IMR-90 (cell line): ENCODE results near the gene ARID4B. TPM values are rescaled to one million over a fixed set of nuclear protein-coding genes. Genes with fewer than 3 reads are reported as not detected.

Experiments used
- ATAC-seq: fragments of 200-7000 bp; cut with Tn5 transposase; 2 replicates; pipeline ENCODE4 v1.9.1; 2020; ENCODE audit warnings: low read depth, mild to moderate bottlenecking, moderate library complexity
- BruUV-seq: library from RNA; stranded (reverse); fragments of 400-500 nt; replicated peaks from 2 replicates; lab custom pipeline; 2021; lab: Mats Ljungman, UMichigan
- CTCF ChIA-PET: fragments of 300-600 bp; formaldehyde crosslinking; extraction: SDS; loops from one replicate; lab custom pipeline; 2021; ENCODE audit warnings: antibody characterized with exemption; lab: Yijun Ruan, JAX
- POLR2A ChIA-PET: fragments of 300-600 bp; sonication (Branson Sonifier 250); formaldehyde crosslinking; loops from one replicate; lab custom pipeline; 2022; ENCODE audit warnings: antibody characterized with exemption; ENCODE audit not compliant: unreplicated experiment; lab: Charles Lee
- DNase-seq: peaks from one replicate; pipeline ENCODE4 v3.0.0; 2013
- H2AFZ ChIP-seq: replicated peaks from 2 replicates; pipeline ENCODE3; 2013; ENCODE audit warnings: low read length, mild to moderate bottlenecking; ENCODE audit not compliant: poor library complexity
- H2AK5ac ChIP-seq: 2 replicates; pipeline ENCODE4 v1.6.1; 2013; ENCODE audit warnings: low read depth, low read length, inconsistent platforms
- H2AK9ac ChIP-seq: replicated peaks from 2 replicates; pipeline ENCODE3; 2013; ENCODE audit warnings: mild to moderate bottlenecking, low read depth, low read length, moderate library complexity; ENCODE audit not compliant: poor library complexity
- H2BK120ac ChIP-seq: 2 replicates; pipeline ENCODE4 v1.6.1; 2013; ENCODE audit warnings: low read depth, low read length, inconsistent platforms
- H2BK15ac ChIP-seq: 3 replicates; pipeline ENCODE4 v1.6.1; 2013; ENCODE audit warnings: low read depth, low read length, inconsistent platforms
- H2BK20ac ChIP-seq: 2 replicates; pipeline ENCODE4 v1.6.1; 2013; ENCODE audit warnings: low read depth, mild to moderate bottlenecking, inconsistent platforms, low read length, moderate library complexity
- H2BK5ac ChIP-seq: 2 replicates; pipeline ENCODE4 v1.6.1; 2013; ENCODE audit warnings: mild to moderate bottlenecking, low read depth, low read length, inconsistent platforms; ENCODE audit not compliant: poor library complexity, severe bottlenecking
- H3K14ac ChIP-seq: replicated peaks from 2 replicates; pipeline ENCODE4 v1.6.1; 2013; ENCODE audit warnings: low read depth, low read length, inconsistent platforms
- H3K18ac ChIP-seq: 2 replicates; pipeline ENCODE4 v1.6.1; 2013; ENCODE audit warnings: low read depth, low read length, control low read depth
- H3K23ac ChIP-seq: 2 replicates; pipeline ENCODE4 v1.6.1; 2013; ENCODE audit warnings: low read depth, low read length, inconsistent platforms
- H3K27ac ChIP-seq: 2 replicates; pipeline ENCODE4 v1.5.1; 2013; ENCODE audit warnings: mild to moderate bottlenecking, control low read depth, low read length; ENCODE audit not compliant: insufficient read depth
- H3K27me3 ChIP-seq: 2 replicates; pipeline ENCODE4 v1.6.1; 2013; ENCODE audit warnings: low read length; ENCODE audit not compliant: control insufficient read depth, insufficient read depth
- H3K36me3 ChIP-seq: 2 replicates; pipeline ENCODE4 v1.6.1; 2013; ENCODE audit warnings: low read length, mixed read lengths; ENCODE audit not compliant: control insufficient read depth, insufficient read depth
- H3K4ac ChIP-seq: 2 replicates; pipeline ENCODE4 v1.6.1; 2013; ENCODE audit warnings: low read depth, low read length, inconsistent platforms
- H3K4me1 ChIP-seq: 2 replicates; pipeline ENCODE4 v1.6.1; 2013; ENCODE audit warnings: low read length, mixed read lengths; ENCODE audit not compliant: control insufficient read depth, insufficient read depth
- H3K4me2 ChIP-seq: 2 replicates; pipeline ENCODE4 v1.6.1; 2013; ENCODE audit warnings: low read depth, mild to moderate bottlenecking, control low read depth, low read length, moderate library complexity
- H3K4me3 ChIP-seq: 2 replicates; pipeline ENCODE4 v1.5.1; 2013; ENCODE audit warnings: low read depth, mild to moderate bottlenecking, control low read depth, low read length, moderate library complexity; ENCODE audit not compliant: insufficient read depth
- H3K56ac ChIP-seq: 2 replicates; pipeline ENCODE4 v1.6.1; 2013; ENCODE audit warnings: low read length, inconsistent platforms; ENCODE audit not compliant: insufficient read depth; ENCODE audit errors: extremely low read depth
- H3K79me1 ChIP-seq, 2 experiments: 2 replicates each; pipeline ENCODE4 v1.6.1; 2013; ENCODE audit warnings: low read length in 2 of 2, inconsistent platforms in 1 of 2, low read depth in 1 of 2
- H3K9ac ChIP-seq: 2 replicates; pipeline ENCODE4 v1.6.1; 2013; ENCODE audit warnings: low read depth, low read length, control low read depth
- H3K9me1 ChIP-seq: 2 replicates; pipeline ENCODE4 v1.6.1; 2013; ENCODE audit warnings: low read length, inconsistent platforms; ENCODE audit not compliant: insufficient read depth
- H3K9me3 ChIP-seq: 2 replicates; pipeline ENCODE4 v1.6.1; 2013; ENCODE audit warnings: low read length; ENCODE audit not compliant: control insufficient read depth, insufficient read depth
- H4K20me1 ChIP-seq: 2 replicates; pipeline ENCODE4 v1.6.1; 2013; ENCODE audit warnings: low read length, inconsistent platforms; ENCODE audit not compliant: insufficient read depth
- H4K5ac ChIP-seq: 2 replicates; pipeline ENCODE4 v1.6.1; 2013; ENCODE audit warnings: mild to moderate bottlenecking, low read depth, low read length, control low read depth
- H4K8ac ChIP-seq, 2 experiments: 2 replicates each; pipeline ENCODE4 v1.6.1; 2013; ENCODE audit warnings: low read depth in 2 of 2, low read length in 2 of 2, control low read depth in 1 of 2, inconsistent platforms in 1 of 2
- H4K91ac ChIP-seq: 2 replicates; pipeline ENCODE4 v1.6.1; 2013; ENCODE audit warnings: low read depth, low read length, inconsistent platforms; ENCODE audit not compliant: insufficient read depth
- CHD1 ChIP-seq: IDR thresholded peaks from 2 replicates; pipeline ENCODE4 v1.6.1; 2012; ENCODE audit warnings: low read depth, low read length, improper control_type of control experiment
- CTCF ChIP-seq: conservative IDR thresholded peaks from 2 replicates; pipeline ENCODE4 v1.5.1; 2012; ENCODE audit warnings: mild to moderate bottlenecking, low read depth, low read length, improper control_type of control experiment
- FOS ChIP-seq: fragments of 150-350 bp; IDR thresholded peaks from 2 replicates; pipeline ENCODE4 v1.6.1; 2016; ENCODE audit warnings: low read depth, low read length
- MAFK ChIP-seq: IDR thresholded peaks from 2 replicates; pipeline ENCODE4 v1.6.1; 2012; ENCODE audit warnings: low read depth, low read length, improper control_type of control experiment
- MAZ ChIP-seq: IDR thresholded peaks from 2 replicates; pipeline ENCODE4 v1.6.1; 2012; ENCODE audit warnings: low read depth, mild to moderate bottlenecking, low read length, improper control_type of control experiment, moderate library complexity, borderline replicate concordance
- MXI1 ChIP-seq: IDR thresholded peaks from 2 replicates; pipeline ENCODE4 v1.6.1; 2012; ENCODE audit warnings: low read depth, mild to moderate bottlenecking, low read length, moderate library complexity, borderline replicate concordance
- RCOR1 ChIP-seq: IDR thresholded peaks from 2 replicates; pipeline ENCODE4 v1.6.1; 2012; ENCODE audit warnings: mild to moderate bottlenecking, low read length, improper control_type of control experiment; ENCODE audit not compliant: insufficient replicate concordance
- WGBS, 2 experiments: methylation state at CpG; one replicate each; pipeline versions ENCODE4 v1.1.5 to v1.1.7; 2013; ENCODE audit warnings: missing lambda C conversion rate in 2 of 2; ENCODE audit not compliant: insufficient read length in 1 of 2; ENCODE audit errors: extremely low coverage in 2 of 2; 5-methylcytosine and 5-hydroxymethylcytosine counted together
- dilution Hi-C: fragments of 300-500 bp; cut with HindIII; formaldehyde crosslinking; loops from one replicate; pipeline ENCODE4 v1.14.3; 2018; ENCODE audit warnings: low sequenced_read_pairs; ENCODE audit not compliant: unreplicated experiment
- in situ Hi-C: fragments of 300-500 bp; cut with MboI; formaldehyde crosslinking; loops from 3 replicates; pipeline ENCODE4 v1.14.3; 2019; ENCODE audit warnings: low sequenced_read_pairs, inconsistent platforms, mixed read lengths
- intact Hi-C: fragments of 100-400 bp; cut with micrococcal nuclease; formaldehyde crosslinking; loops from 2 replicates; pipeline ENCODE4 v1.10.0; 2022
- polyA plus RNA-seq, 3 experiments: library from polyadenylated mRNA; depleted of rRNA; stranded (reverse); fragments of >200 nt; gene quantifications; 2 replicates each; pipeline ENCODE4 v1.2.3, GENCODE V29; 2012; ENCODE audit warnings: low replicate concordance in 1 of 3
- total RNA-seq: library from RNA; depleted of rRNA; stranded (reverse); fragments of >200 nt; gene quantifications from 2 replicates; pipeline ENCODE4 v1.2.3, GENCODE V29; 2012

Gene ARID4B
- total and polyA plus RNA-seq, 2 of the 4 experiments (the other 2 are of a cell fraction), result 8.5 to 16.0 TPM

DNA sequence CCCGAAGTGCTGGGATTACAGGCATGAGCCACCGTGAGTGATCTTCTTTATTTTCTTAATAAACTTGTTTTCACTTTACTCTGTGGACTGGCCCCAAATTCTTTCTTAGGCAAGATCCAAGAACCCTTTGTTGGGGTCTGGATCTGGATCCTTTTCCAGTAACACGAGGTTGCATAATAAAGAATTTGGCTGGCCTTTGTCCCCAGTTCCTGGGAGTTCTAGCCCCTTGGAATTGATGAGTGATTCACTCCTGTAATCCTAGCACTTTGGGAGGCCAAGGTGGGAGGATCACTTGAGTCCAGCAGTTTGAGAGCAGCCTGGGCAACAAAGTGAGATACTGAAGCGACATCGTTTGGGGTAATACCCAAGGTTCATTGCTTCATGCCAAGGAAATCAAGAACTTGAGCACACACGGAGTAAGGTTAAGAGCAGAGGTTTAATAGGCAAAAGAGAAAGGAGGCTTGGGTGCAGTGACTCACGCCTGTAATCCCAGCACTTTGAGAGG, 197.2 kb downstream of the ARID4B start:
- Histone ChIP-seq H3K79me1 (peaks cover 0 to 10% of the 10 kb centered on the region in 2 experiments; a peak in 2 of 4 replicates), H2BK15ac (no peak overlapping the region), H3K56ac (no peak overlapping the region), H3K4ac (no peak overlapping the region), H3K23ac (no peak overlapping the region), H3K18ac (no peak overlapping the region), H2AK9ac (no peak overlapping the region), H3K4me2 (no peak overlapping the region), H4K8ac (no peak overlapping the region), H3K9me1 (no peaks in the 10 kb centered on the region; the same call in 1 of the 2 replicates), H3K14ac (no peak overlapping the region), H4K5ac (no peak overlapping the region), H2AFZ (no peak overlapping the region), H2BK120ac (no peak overlapping the region), H3K36me3 (peaks cover 18% of the 10 kb centered on the region), H3K4me3 (no peak overlapping the region), H4K20me1 (peaks cover 23% of the 10 kb centered on the region), H3K27ac (no peak overlapping the region), H2BK20ac (no peak overlapping the region), H2AK5ac (no peak overlapping the region), H3K27me3 (no peaks in the 10 kb centered on the region), H4K91ac (no peak overlapping the region), H3K9me3 (no peaks in the 10 kb centered on the region), H3K9ac (no peak overlapping the region), H3K4me1 (0 out of 2 replicates have a peak, but pooled peaks cover 1% of the 10 kb centered on the region), H2BK5ac (no peak overlapping the region)
- ChIA-PET POLR2A (no interaction called here), CTCF (no interaction called here)
- no peak for DNase-seq
- BruUV-seq, result no TSS peak
- TF ChIP-seq MAZ (no peak), FOS (no peak), RCOR1 (no peak), MAFK (no peak), CTCF (no peak), MXI1 (no peak), CHD1 (no peak)
- intact Hi-C loops, result no loop called here
- in situ Hi-C loops, result no loop called here
- 100% methylated on average over 2 of the region's 7 CpGs; no CpG with 5 or more reads in 1 of the 2 experiments for WGBS, 2 experiments
- dilution Hi-C loops, result no loop called here
- ATAC-seq, result no peak
